Measurements from ENCODE around the gene CARF. TPM values are rescaled to one million over a fixed set of nuclear protein-coding genes. Genes with fewer than 3 reads are reported as not detected.

The CARF gene
- total and polyA plus RNA-seq, 2 donors (not counting 3 experiments of a cell fraction or from before 2014, with no cell fraction given) = 1.0 to 3.7 TPM

GRCh38 chr2:203033395-203033794 lies 121.3 kb downstream of the CARF start:
- Histone ChIP-seq H3K9me3 (replicated peaks; ENCODE audit: control insufficient read depth, insufficient read depth, low read length) (no peaks in the 10 kb centered on the region), H3K4me2 (ENCODE audit: insufficient read depth, low read length) (no peak overlapping the region), H3K27me3 (ENCODE audit: control insufficient read depth in 2 of 2, insufficient read depth in 2 of 2, low read length in 2 of 2) (no peaks in the 10 kb centered on the region), H3K4me1 (ENCODE audit: control insufficient read depth, extremely low read depth, insufficient read depth, low read length) (no peaks in the 10 kb centered on the region), H3K4me3 (replicated peaks in 1 of 3; ENCODE audit: insufficient read depth in 1 of 3, low read depth in 1 of 3, low read length in 3 of 3) (no peak overlapping the region), H2AFZ (ENCODE audit: low read depth, low read length) (no peak overlapping the region), H3K9ac (replicated peaks; ENCODE audit: extremely low read depth, insufficient read depth, low read length) (no peak overlapping the region), H3K36me3 (ENCODE audit: control insufficient read depth in 2 of 2, extremely low read depth in 1 of 2, insufficient read depth in 2 of 2, low read length in 2 of 2) (no peaks in the 10 kb centered on the region), H4K20me1 (replicated peaks; ENCODE audit: control insufficient read depth, extremely low read depth, insufficient read depth, low read length) (no peaks in the 10 kb centered on the region), H3K9me1 (replicated peaks; ENCODE audit: control insufficient read depth, extremely low read depth, insufficient read depth, low read length) (no peaks in the 10 kb centered on the region), H3K27ac (ENCODE audit: insufficient read depth, low read depth, low read length) (no peak overlapping the region), H3K79me2 (ENCODE audit: control insufficient read depth, insufficient read depth, low read length) (no peaks in the 10 kb centered on the region)
- no peak for DNase-seq (ENCODE audit: low read depth, low spot score)
- FAIRE-seq = no peak
- no TSS peak for BruUV-seq (replicated peaks)
- dilution Hi-C loops (cut with MboI; ENCODE audit: extremely low pct_ligation_motif_present, low sequenced_read_pairs) = no loop called here
- TF ChIP-seq GATA2 (IDR thresholded peaks at IDR 0.05; ENCODE audit: insufficient read depth, insufficient read length, low read depth, low read length) (no peak), JUN (IDR thresholded peaks at IDR 0.05; ENCODE audit: borderline replicate concordance, insufficient read depth, insufficient read length, low read depth) (no peak), EZH2 (IDR thresholded peaks at IDR 0.05; ENCODE audit: borderline replicate concordance, low read depth, low read length, severe bottlenecking) (no peak), CTCF (IDR thresholded peaks at IDR 0.05; ENCODE audit: extremely low read depth in 1 of 2, insufficient read depth in 1 of 2, low read depth in 1 of 2, low read length in 2 of 2) (no peak), MAX (IDR thresholded peaks at IDR 0.05; ENCODE audit: insufficient read depth, insufficient read length) (no peak), FOS (IDR thresholded peaks at IDR 0.05; ENCODE audit: borderline replicate concordance, insufficient read depth, low read length) (no peak), MYC (IDR thresholded peaks at IDR 0.05; ENCODE audit: low read depth, low read length) (no peak), POLR2A (IDR thresholded peaks at IDR 0.05; ENCODE audit: low read depth, low read length) (no peak), POLR2AphosphoS5 (IDR thresholded peaks at IDR 0.05; ENCODE audit: insufficient read depth, low read depth, low read length) (no peak)
- POLR2A ChIA-PET = no interaction called here
- CTCF ChIA-PET = no interaction called here
- intact Hi-C loops (cut with micrococcal nuclease) = no loop called here

Data from endothelial cell of umbilical vein (primary cell).